HG03095 (cell line): ENCODE data around the gene DCTN5.
"Not testable (repeated sequence)": the region's sequence is repeated elsewhere in the genome, so short reads cannot be mapped to it uniquely, and the experiment has no call there.

ENCODE experiments used
- ATAC-seq: cut with Tn5 transposase; IDR thresholded peaks from one replicate; pipeline ENCODE4 v1.9.1; 2021; ENCODE audit warnings: moderate library complexity; ENCODE audit not compliant: unreplicated experiment

Gene DCTN5

GRCh38 chr16:23640931-23641765 lies at the start of gene DCTN5, which contains the start of gene PALB2:
DCTN5 (plus strand) TSS chr16:23641466; CDS start chr16:23641543, 77 bp downstream.
PALB2 (minus strand) TSS chr16:23641310; CDS start chr16:23641157, 153 bp downstream.
- ATAC-seq, result peak; percentile 91

GRCh38 chr16:23594186-23594585 lies 47.1 kb upstream of the DCTN5 start:
- no peak for ATAC-seq

- no peak for ATAC-seq
Observed at GRCh38 chr16:23595246-23595950, 45.9 kb upstream of the DCTN5 start.

GRCh38 chr16:23595951-23596720 lies 45.1 kb upstream of the DCTN5 start, which contains the start of gene NDUFAB1:
NDUFAB1 (minus strand) TSS chr16:23596316; CDS start chr16:23596290, 26 bp downstream.
- peak; percentile 89 for ATAC-seq

- no peak for ATAC-seq
Observed at GRCh38 chr16:23597003-23597756, 44.1 kb upstream of the DCTN5 start.

- ATAC-seq, result no peak
Observed at GRCh38 chr16:23607726-23608125, 33.5 kb upstream of the DCTN5 start.

GRCh38 chr16:23608194-23608593 lies 33.1 kb upstream of the DCTN5 start:
- ATAC-seq, result no peak

- ATAC-seq, result no peak
Observed at GRCh38 chr16:23609929-23610328, 31.3 kb upstream of the DCTN5 start.

- not testable (repeated sequence) for ATAC-seq
Observed at GRCh38 chr16:23610905-23611304, 30.4 kb upstream of the DCTN5 start.

GRCh38 chr16:23611936-23612335 lies 29.3 kb upstream of the DCTN5 start:
- no peak for ATAC-seq

GRCh38 chr16:23615805-23616204 lies 25.5 kb upstream of the DCTN5 start:
- ATAC-seq, result no peak

GRCh38 chr16:23624092-23624491 lies 17.2 kb upstream of the DCTN5 start:
- no peak for ATAC-seq

- no peak for ATAC-seq
Observed at GRCh38 chr16:23629516-23629915, 11.8 kb upstream of the DCTN5 start.

- ATAC-seq, result not testable (repeated sequence)
Observed at GRCh38 chr16:23631874-23632273, 9.4 kb upstream of the DCTN5 start.

GRCh38 chr16:23634461-23635036 lies 6.7 kb upstream of the DCTN5 start:
- no peak for ATAC-seq

GRCh38 chr16:23635958-23636357 lies 5.3 kb upstream of the DCTN5 start:
- ATAC-seq, result no peak

- no peak for ATAC-seq
Observed at GRCh38 chr16:23640615-23640930, 693 bp upstream of the DCTN5 start.

- no peak for ATAC-seq
Observed at GRCh38 chr16:23642246-23642774, 1.0 kb downstream of the DCTN5 start.

GRCh38 chr16:23650674-23651416 lies 9.6 kb downstream of the DCTN5 start:
- no peak for ATAC-seq
